Mesenchymal stem cell (in vitro differentiated cells and primary cell): Measurements from ENCODE around the gene NEDD9.
A peak's percentile ranks its signal among the peaks of the same experiment; 100 is the strongest.

Source experiments
- DNase-seq: peaks from one replicate; pipeline ENCODE4 v3.0.0-alpha.2; 2013
- H2AFZ ChIP-seq: one replicate; pipeline ENCODE4 v1.6.1; 2013; ENCODE audit warnings: low read depth, mild to moderate bottlenecking, control low read depth, inconsistent platforms, low read length, moderate library complexity
- H2AK5ac ChIP-seq: 2 replicates; pipeline ENCODE4 v1.6.1; 2013; ENCODE audit warnings: low read length, moderate library complexity, mild to moderate bottlenecking, inconsistent platforms; ENCODE audit not compliant: severe bottlenecking
- H2BK120ac ChIP-seq: one replicate; pipeline ENCODE4 v1.6.1; 2013; ENCODE audit warnings: low read depth, mild to moderate bottlenecking, inconsistent platforms, low read length, moderate library complexity
- H2BK12ac ChIP-seq, 2 experiments: one replicate each; pipeline ENCODE4 v1.6.1; 2013; ENCODE audit warnings: inconsistent platforms in 2 of 2, low read length in 2 of 2, mild to moderate bottlenecking in 2 of 2, moderate library complexity in 2 of 2, control low read depth in 1 of 2
- H2BK15ac ChIP-seq: one replicate; pipeline ENCODE4 v1.6.1; 2013; ENCODE audit warnings: mild to moderate bottlenecking, low read depth, inconsistent platforms; ENCODE audit not compliant: poor library complexity, severe bottlenecking
- H2BK5ac ChIP-seq: 2 replicates; pipeline ENCODE4 v1.6.1; 2013; ENCODE audit warnings: low read depth, mild to moderate bottlenecking, low read length, control low read depth, inconsistent platforms; ENCODE audit not compliant: poor library complexity, severe bottlenecking
- H3K14ac ChIP-seq, 2 experiments: one replicate each; pipeline ENCODE4 v1.6.1; 2013; ENCODE audit warnings: inconsistent platforms in 2 of 2, low read length in 2 of 2, control low read depth in 1 of 2, mild to moderate bottlenecking in 1 of 2, moderate library complexity in 1 of 2
- H3K18ac ChIP-seq, 2 experiments: one replicate each; pipeline ENCODE4 v1.6.1; 2013; ENCODE audit warnings: inconsistent platforms in 2 of 2, low read length in 2 of 2, control low read depth in 1 of 2, low read depth in 1 of 2, mild to moderate bottlenecking in 1 of 2
- H3K23ac ChIP-seq, 2 experiments: one replicate each; pipeline ENCODE4 v1.6.1; 2013; ENCODE audit warnings: inconsistent platforms in 2 of 2, low read length in 2 of 2, mild to moderate bottlenecking in 2 of 2, moderate library complexity in 2 of 2, control low read depth in 1 of 2
- H3K27ac ChIP-seq: 2 replicates; pipeline ENCODE4 v1.5.1; 2013; ENCODE audit warnings: mild to moderate bottlenecking, moderate library complexity, low read length, control low read depth, inconsistent platforms; ENCODE audit not compliant: poor library complexity, severe bottlenecking
- H3K27me3 ChIP-seq, 2 experiments: 2 replicates each; pipeline versions ENCODE4 v1.6.1 to v1.7.0; 2013; ENCODE audit warnings: low read length in 2 of 2, mild to moderate bottlenecking in 2 of 2, moderate library complexity in 2 of 2, control low read depth in 1 of 2, inconsistent platforms in 1 of 2; ENCODE audit not compliant: control insufficient read depth in 1 of 2, insufficient read depth in 1 of 2
- H3K36me3 ChIP-seq, 2 experiments: 2 replicates each; pipeline versions ENCODE4 v1.6.1 to v1.7.0; 2013; ENCODE audit warnings: low read length in 2 of 2, control low read depth in 1 of 2, inconsistent platforms in 1 of 2, low read depth in 1 of 2, mild to moderate bottlenecking in 1 of 2; ENCODE audit not compliant: insufficient read depth in 2 of 2, control insufficient read depth in 1 of 2
- H3K4ac ChIP-seq, 2 experiments: one replicate each; pipeline ENCODE4 v1.6.1; 2013; ENCODE audit warnings: inconsistent platforms in 2 of 2, low read length in 2 of 2, mild to moderate bottlenecking in 2 of 2, moderate library complexity in 2 of 2, control low read depth in 1 of 2, low read depth in 1 of 2
- H3K4me1 ChIP-seq: 2 replicates; pipeline ENCODE4 v1.6.1; 2013; ENCODE audit warnings: low read depth, low read length, control low read depth; ENCODE audit not compliant: control insufficient read depth, insufficient read depth
- H3K4me2 ChIP-seq: 2 replicates; pipeline ENCODE4 v1.6.1; 2013; ENCODE audit warnings: low read length, mild to moderate bottlenecking, inconsistent platforms; ENCODE audit not compliant: poor library complexity, severe bottlenecking
- H3K4me3 ChIP-seq, 2 experiments: 2 replicates each; pipeline versions ENCODE4 v1.5.1 to v1.7.0; 2013; ENCODE audit warnings: low read length in 2 of 2, mild to moderate bottlenecking in 2 of 2, control low read depth in 1 of 2, low read depth in 1 of 2; ENCODE audit not compliant: insufficient read depth in 1 of 2
- H3K79me1 ChIP-seq: replicated peaks from 2 replicates; pipeline ENCODE4 v1.6.1; 2013; ENCODE audit warnings: mild to moderate bottlenecking, control low read depth, low read length, inconsistent platforms; ENCODE audit not compliant: poor library complexity, severe bottlenecking
- H3K9ac ChIP-seq: 2 replicates; pipeline ENCODE4 v1.7.0; 2013; ENCODE audit warnings: mild to moderate bottlenecking, low read length, moderate library complexity
- H3K9me3 ChIP-seq: 2 replicates; pipeline ENCODE4 v1.7.0; 2013; ENCODE audit warnings: mild to moderate bottlenecking, low read length; ENCODE audit not compliant: control insufficient read depth
- H4K8ac ChIP-seq: one replicate; pipeline ENCODE4 v1.6.1; 2013; ENCODE audit warnings: inconsistent platforms, mild to moderate bottlenecking, low read length, moderate library complexity
- H4K91ac ChIP-seq: one replicate; pipeline ENCODE4 v1.6.1; 2013; ENCODE audit warnings: mild to moderate bottlenecking, low read length, inconsistent platforms
- WGBS: methylation state at CpG from one replicate; pipeline ENCODE4 v1.1.7; 2013; ENCODE audit warnings: mixed read lengths; 5-methylcytosine and 5-hydroxymethylcytosine counted together

Gene NEDD9

GRCh38 chr6:11258260-11259237 lies 26.1 kb upstream of the NEDD9 start:
- 88% methylated on average over 1 of the region's 2 CpGs for WGBS
- no peak overlapping the region for H3K4me2 ChIP-seq
- no peak overlapping the region for H3K14ac ChIP-seq
- no peaks in the 10 kb centered on the region for H3K9me3 ChIP-seq
- H2BK120ac ChIP-seq: no peak overlapping the region
- no peak for DNase-seq
- H2BK5ac ChIP-seq: no peak overlapping the region
- H3K9ac ChIP-seq: no peak overlapping the region
- H3K4me3 ChIP-seq: no peak overlapping the region
- H4K91ac ChIP-seq: no peak overlapping the region
- no peak overlapping the region for H2AK5ac ChIP-seq
- no peak overlapping the region for H3K27ac ChIP-seq
- H4K8ac ChIP-seq: no peak overlapping the region
- peaks cover 3% of the 10 kb centered on the region for H3K4me1 ChIP-seq
- H3K4ac ChIP-seq: no peak overlapping the region
- no peaks in the 10 kb centered on the region for H3K27me3 ChIP-seq
- no peak overlapping the region for H2AFZ ChIP-seq
- no peak overlapping the region for H3K23ac ChIP-seq
- H2BK12ac ChIP-seq: peak overlapping the region in 1 of 2 experiments; percentile 17
- no peaks in the 10 kb centered on the region for H3K36me3 ChIP-seq
- H3K18ac ChIP-seq: no peak overlapping the region
- no peaks in the 10 kb centered on the region for H3K79me1 ChIP-seq
- no peak overlapping the region for H2BK15ac ChIP-seq

DNA sequence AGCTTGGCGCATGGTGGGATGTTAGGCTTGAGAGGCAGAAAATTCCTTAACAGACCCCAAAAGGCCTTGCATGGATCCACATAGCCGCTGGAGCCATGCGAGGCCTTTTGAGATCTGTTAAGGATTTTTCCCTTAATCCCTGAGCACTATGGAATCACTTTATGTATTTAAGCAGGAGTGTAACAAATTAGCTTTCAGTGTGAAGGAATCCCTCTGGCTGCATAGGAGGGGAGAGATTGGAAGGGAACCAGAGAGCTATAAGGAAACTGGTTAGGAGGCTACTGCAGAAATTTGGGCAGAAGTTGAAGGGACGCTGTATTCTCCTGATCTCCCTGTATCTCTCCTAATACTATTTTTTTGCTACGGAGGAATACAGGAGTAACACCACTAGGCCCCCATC lies 23.1 kb upstream of the NEDD9 start:
- WGBS: 100% methylated on average over 5 of the region's 5 CpGs
- Histone ChIP-seq H3K4me2 (no peak overlapping the region), H3K4me3 (no peak overlapping the region)

DNA sequence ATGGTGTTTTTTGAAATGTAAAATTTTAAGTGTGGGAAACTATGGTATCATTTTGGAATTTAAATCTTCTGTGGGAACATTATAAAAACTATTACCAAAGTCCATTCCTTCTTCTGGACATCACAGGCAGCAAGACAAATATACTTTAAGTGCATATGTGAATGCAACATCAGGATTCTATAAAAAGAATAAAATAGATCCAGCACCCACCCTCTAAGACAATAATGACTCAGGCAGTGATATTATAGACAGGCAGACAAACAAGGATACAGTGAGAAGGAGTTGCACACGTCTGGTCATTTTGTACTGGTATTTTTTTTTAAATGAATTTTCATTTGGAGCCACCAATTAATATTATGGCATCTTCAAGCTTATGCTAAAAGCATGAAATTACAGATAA lies 21.1 kb upstream of the NEDD9 start:
- peaks cover 3% of the 10 kb centered on the region for H3K9me3 ChIP-seq
- peaks cover 16% of the 10 kb centered on the region for H3K4me1 ChIP-seq
- H3K27ac ChIP-seq: no peak overlapping the region
- no peak overlapping the region for H3K9ac ChIP-seq
- H3K4ac ChIP-seq: no peak overlapping the region
- DNase-seq: no peak
- H3K4me3 ChIP-seq: no peak overlapping the region
- no peak overlapping the region for H3K14ac ChIP-seq
- H3K27me3 ChIP-seq: no peaks in the 10 kb centered on the region
- H2BK15ac ChIP-seq: no peak overlapping the region
- H3K36me3 ChIP-seq: no peaks in the 10 kb centered on the region
- WGBS: no CpG with 5 or more reads among the region's 1 CpG
- no peak overlapping the region for H2BK120ac ChIP-seq
- H2AFZ ChIP-seq: no peak overlapping the region
- no peak overlapping the region for H3K18ac ChIP-seq
- no peak overlapping the region for H2AK5ac ChIP-seq
- no peak overlapping the region for H4K91ac ChIP-seq
- no peak overlapping the region for H3K23ac ChIP-seq
- no peak overlapping the region for H4K8ac ChIP-seq
- no peak overlapping the region for H3K4me2 ChIP-seq
- H2BK5ac ChIP-seq: no peak overlapping the region
- no peaks in the 10 kb centered on the region for H3K79me1 ChIP-seq
- no peak overlapping the region for H2BK12ac ChIP-seq

More for the DNA sequence above, 23.1 kb upstream of the NEDD9 start:
- Histone ChIP-seq H3K9me3 (no peaks in the 10 kb centered on the region), H2BK15ac (no peak overlapping the region), H3K36me3 (no peaks in the 10 kb centered on the region), H4K8ac (no peak overlapping the region), H2BK12ac (no peak overlapping the region), H4K91ac (no peak overlapping the region), H3K79me1 (no peaks in the 10 kb centered on the region), H2BK120ac (no peak overlapping the region), H3K9ac (no peak overlapping the region), H2BK5ac (no peak overlapping the region), H3K4me1 (peaks cover 11% of the 10 kb centered on the region), H3K27me3 (no peaks in the 10 kb centered on the region), H3K4ac (no peak overlapping the region), H3K14ac (peak overlapping the region in 1 of 2 experiments; percentile 5), H3K27ac (no peak overlapping the region), H3K18ac (no peak overlapping the region), H3K23ac (peak overlapping the region in 1 of 2 experiments; percentile 31), H2AK5ac (no peak overlapping the region), H2AFZ (no peak overlapping the region)
- no peak for DNase-seq

DNA sequence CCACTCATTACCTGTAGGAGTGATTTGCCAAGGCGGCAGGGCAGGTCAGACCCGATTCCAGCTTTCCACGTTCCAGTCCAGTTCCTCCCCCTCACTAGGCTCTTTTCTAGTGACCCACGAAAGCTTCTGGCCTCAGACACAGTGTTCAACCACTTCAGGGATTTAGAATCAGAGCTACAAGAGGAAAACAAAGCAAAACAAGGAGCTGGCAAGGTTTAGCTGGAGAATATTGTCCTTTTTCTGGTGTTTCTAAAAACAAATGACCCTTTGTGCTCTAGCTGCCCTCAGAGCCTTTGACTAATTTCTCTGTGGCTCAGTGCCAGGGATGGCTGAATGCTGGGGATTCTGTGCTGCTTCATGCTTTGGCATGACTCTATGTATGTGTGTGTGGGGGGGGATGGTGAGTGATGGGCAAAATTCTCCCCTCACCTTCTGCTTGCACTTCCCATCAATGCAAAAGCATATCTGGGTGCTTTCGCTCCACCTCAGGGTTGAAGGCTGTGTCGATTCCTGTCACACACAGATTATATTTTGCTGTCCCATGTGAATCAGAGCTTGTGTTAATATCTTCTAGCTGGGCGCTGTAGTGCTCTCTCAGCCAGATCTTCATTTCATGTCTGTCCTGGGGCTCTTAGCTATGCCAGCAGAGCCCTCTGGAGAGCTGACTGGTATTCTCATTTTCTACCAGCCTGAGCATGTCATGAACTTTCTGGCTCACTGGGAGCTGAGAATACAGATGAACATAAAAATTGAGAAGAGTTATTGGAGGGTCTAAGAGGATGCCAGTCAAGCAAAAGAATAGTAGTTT lies 19.3 kb upstream of the NEDD9 start:
- H3K9ac ChIP-seq: peak overlapping the region; percentile 5
- H2BK15ac ChIP-seq: no peak overlapping the region
- H2BK12ac ChIP-seq: peak overlapping the region; percentile 3 to 57
- no peak overlapping the region for H3K4me3 ChIP-seq
- H4K8ac ChIP-seq: no peak overlapping the region
- 83% methylated on average over 5 of the region's 7 CpGs for WGBS
- H3K4me2 ChIP-seq: no peak overlapping the region
- no peaks in the 10 kb centered on the region for H3K36me3 ChIP-seq
- no peak overlapping the region for H2BK5ac ChIP-seq
- H2BK120ac ChIP-seq: no peak overlapping the region
- peak overlapping the region in 1 of 2 experiments; percentile 46 for H3K4ac ChIP-seq
- H3K23ac ChIP-seq: no peak overlapping the region
- peak; percentile 68 for DNase-seq
- no peak overlapping the region for H2AK5ac ChIP-seq
- H3K9me3 ChIP-seq: peaks cover 3% of the 10 kb centered on the region
- peak overlapping the region; percentile 18 for H4K91ac ChIP-seq
- no peaks in the 10 kb centered on the region for H3K27me3 ChIP-seq
- H3K4me1 ChIP-seq: peaks cover 16% of the 10 kb centered on the region
- H3K79me1 ChIP-seq: no peaks in the 10 kb centered on the region
- peak overlapping the region; percentile 39 for H3K27ac ChIP-seq
- H2AFZ ChIP-seq: no peak overlapping the region
- H3K14ac ChIP-seq: no peak overlapping the region
- H3K18ac ChIP-seq: peak overlapping the region in 1 of 2 experiments; percentile 50
